HEK293 (cell line): ENCODE results near the gene ZNF574.
A peak's percentile ranks its signal among the peaks of the same experiment; 100 is the strongest.

ENCODE experiments used
- CTCF ChIA-PET: fragments of 350-600 bp; formaldehyde crosslinking; extraction: SDS; loops from one replicate; lab custom pipeline; 2021; ENCODE audit warnings: antibody characterized with exemption; lab: Yijun Ruan, JAX
- POLR2A ChIA-PET: fragments of 300-600 bp; formaldehyde crosslinking; extraction: SDS; loops from one replicate; lab custom pipeline; 2020; ENCODE audit warnings: antibody characterized with exemption, inconsistent platforms; lab: Yijun Ruan, JAX
- H3K27ac ChIP-seq: fragments of 200-500 bp; sonication (Bioruptor generic); 2 replicates; pipeline ENCODE4 v1.5.1; 2014; ENCODE audit warnings: low read depth, low read length, control low read depth, inconsistent platforms; ENCODE audit errors: extremely low read depth
- H3K36me3 ChIP-seq, 2 experiments: fragments of 200-500 bp in 1 of 2; sonication (Bioruptor generic) in 1 of 2; 1 replicate in 1 of 2; 2 replicates in 1 of 2; pipeline ENCODE4 v1.5.1; 2014 to 2017; ENCODE audit warnings: inconsistent platforms in 2 of 2, low read length in 2 of 2; ENCODE audit not compliant: control insufficient read depth in 2 of 2, insufficient read depth in 1 of 2
- H3K4me1 ChIP-seq: fragments of 200-500 bp; sonication (Bioruptor generic); 2 replicates; pipeline ENCODE4 v1.5.1; 2014; ENCODE audit warnings: mild to moderate bottlenecking, low read length, inconsistent platforms; ENCODE audit not compliant: control insufficient read depth, insufficient read depth
- H3K4me3 ChIP-seq: 2 replicates; pipeline ENCODE4 v1.5.1; 2011; ENCODE audit warnings: low read depth, mild to moderate bottlenecking, control low read depth, low read length, moderate library complexity
- H3K9me3 ChIP-seq: fragments of 200-500 bp; sonication (Bioruptor generic); 2 replicates; pipeline ENCODE4 v1.5.1; 2014; ENCODE audit warnings: low read depth, low read length, inconsistent platforms; ENCODE audit not compliant: control insufficient read depth, insufficient read depth
- CTCF ChIP-seq: fragments of 450-650 bp; formaldehyde crosslinking; IDR thresholded peaks from 2 replicates; pipeline ENCODE4 v1.5.1; 2016; ENCODE audit warnings: missing biosample characterization, missing genetic modification characterization
- KLF9 ChIP-seq: fragments of 450-650 bp; formaldehyde crosslinking; IDR thresholded peaks from 2 replicates; pipeline ENCODE4 v1.5.1; 2016; ENCODE audit warnings: missing biosample characterization, missing genetic modification characterization, low read depth
- PRDM4 ChIP-seq: fragments of 450-650 bp; formaldehyde crosslinking; IDR thresholded peaks from 2 replicates; pipeline ENCODE4 v1.5.1; 2017; ENCODE audit warnings: missing biosample characterization, missing genetic modification characterization
- RBAK ChIP-seq: fragments of 450-650 bp; formaldehyde crosslinking; IDR thresholded peaks from 2 replicates; pipeline ENCODE4 v1.5.1; 2016; ENCODE audit warnings: missing biosample characterization, missing genetic modification characterization
- TSHZ1 ChIP-seq: fragments of 450-650 bp; formaldehyde crosslinking; IDR thresholded peaks from 2 replicates; pipeline ENCODE4 v1.5.1; 2016; ENCODE audit warnings: missing biosample characterization, missing genetic modification characterization, borderline replicate concordance
- ZFP3 ChIP-seq: fragments of 450-650 bp; formaldehyde crosslinking; IDR thresholded peaks from 2 replicates; pipeline ENCODE4 v1.5.1; 2016; ENCODE audit warnings: low read depth, missing biosample characterization, missing genetic modification characterization
- ZNF169 ChIP-seq: fragments of 450-650 bp; formaldehyde crosslinking; IDR thresholded peaks from 2 replicates; pipeline ENCODE4 v1.5.1; 2016; ENCODE audit warnings: missing biosample characterization, missing genetic modification characterization
- ZNF362 ChIP-seq: fragments of 450-650 bp; formaldehyde crosslinking; IDR thresholded peaks from 2 replicates; pipeline ENCODE4 v1.5.1; 2016; ENCODE audit warnings: missing biosample characterization, missing genetic modification characterization
- ZNF449 ChIP-seq: fragments of 450-650 bp; formaldehyde crosslinking; IDR thresholded peaks from 2 replicates; pipeline ENCODE4 v1.5.1; 2017; ENCODE audit warnings: missing biosample characterization, mild to moderate bottlenecking, missing genetic modification characterization, moderate library complexity
- ZNF473 ChIP-seq: fragments of 450-650 bp; formaldehyde crosslinking; IDR thresholded peaks from 2 replicates; pipeline ENCODE4 v1.5.1; 2017; ENCODE audit warnings: missing biosample characterization, missing genetic modification characterization
- ZNF555 ChIP-seq: fragments of 450-650 bp; formaldehyde crosslinking; conservative IDR thresholded peaks from 2 replicates; pipeline ENCODE4 v1.5.1; 2017; ENCODE audit warnings: missing biosample characterization, mild to moderate bottlenecking, missing genetic modification characterization, inconsistent platforms
- ZNF658 ChIP-seq: fragments of 450-650 bp; formaldehyde crosslinking; IDR thresholded peaks from 2 replicates; pipeline ENCODE4; 2016; ENCODE audit warnings: missing biosample characterization, missing genetic modification characterization
- ZNF660 ChIP-seq: fragments of 450-650 bp; IDR thresholded peaks from 2 replicates; pipeline ENCODE4 v1.5.1; 2018; ENCODE audit warnings: missing biosample characterization, mild to moderate bottlenecking, missing genetic modification characterization
- ZNF670 ChIP-seq: fragments of 450-650 bp; formaldehyde crosslinking; IDR thresholded peaks from 2 replicates; pipeline ENCODE4 v1.5.1; 2016; ENCODE audit warnings: missing biosample characterization, missing genetic modification characterization, low read depth
- ZNF837 ChIP-seq: fragments of 450-650 bp; formaldehyde crosslinking; IDR thresholded peaks from 2 replicates; pipeline ENCODE4 v1.5.1; 2016; ENCODE audit warnings: missing biosample characterization, missing genetic modification characterization
- ZSCAN16 ChIP-seq: fragments of 450-650 bp; formaldehyde crosslinking; IDR thresholded peaks from 2 replicates; pipeline ENCODE4 v1.5.1; 2016; ENCODE audit warnings: missing biosample characterization, missing genetic modification characterization
- ZSCAN23 ChIP-seq: fragments of 450-650 bp; formaldehyde crosslinking; IDR thresholded peaks from 2 replicates; pipeline ENCODE4 v1.5.1; 2016; ENCODE audit warnings: missing biosample characterization, missing genetic modification characterization

The ZNF574 gene

GRCh38 chr19:42108527-42109389, 32.8 kb downstream of the ZNF574 start (continued):
- TF ChIP-seq PRDM4 (tag by site-specific recombination) (no peak), ZNF660 (peak; percentile 92), ZSCAN16 (tag by site-specific recombination) (no peak), ZNF670 (no peak), ZNF658 (tag by site-specific recombination) (no peak), RBAK (tag by site-specific recombination) (no peak), KLF9 (peak; percentile 37; the same call in 1 of the 2 replicates)

- ChIA-PET CTCF (interaction anchor here (0.5 to 4.7 kb wide), 20 partner anchors 11 to 411 kb away, joined by 3 to 122 read pairs (median 10); partner anchors contain the start of genes CXCL17, GSK3A and POU2F2), POLR2A (no interaction called here)
- Histone ChIP-seq H3K36me3 (no peaks in the 10 kb centered on the region), H3K27ac (no peak overlapping the region), H3K4me1 (peaks cover 9% of the 10 kb centered on the region; the same call in 1 of the 2 replicates), H3K4me3 (no peak overlapping the region), H3K9me3 (no peaks in the 10 kb centered on the region)
- no peak for TF ChIP-seq ZNF449 (tag by site-specific recombination)
- no peak for TF ChIP-seq TSHZ1
- TF ChIP-seq CTCF (tag by site-specific recombination): no peak
- no peak for TF ChIP-seq ZNF555 (tag by site-specific recombination)
- no peak for TF ChIP-seq ZSCAN23 (tag by site-specific recombination)
- TF ChIP-seq ZNF362 (tag by site-specific recombination): no peak
- TF ChIP-seq ZNF169: no peak
- TF ChIP-seq ZNF837 (tag by site-specific recombination): no peak
- TF ChIP-seq ZNF473: no peak
- TF ChIP-seq ZFP3: no peak
Measured at GRCh38 chr19:42109896-42110295, 33.9 kb downstream of the ZNF574 start.
